RWPE1 (cell line): ENCODE data around the gene DCTN2.

Experiments
- CTCF ChIA-PET: fragments of 350-600 bp; sonication (Branson Sonifier 250); formaldehyde crosslinking; extraction: SDS; loops from one replicate; lab custom pipeline; 2021; lab: Yijun Ruan, JAX
- POLR2A ChIA-PET: fragments of 400-600 bp; formaldehyde crosslinking; extraction: SDS; loops from one replicate; lab custom pipeline; 2020; ENCODE audit warnings: antibody characterized with exemption; ENCODE audit not compliant: low non-redundant PET; lab: Yijun Ruan, JAX
- DNase-seq: peaks from one replicate; pipeline ENCODE4 v3.0.0; 2012; ENCODE audit warnings: low spot score
- H3K27ac ChIP-seq: fragments of 450-650 bp; 2 replicates; pipeline ENCODE4 v1.5.1; 2017
- TF ChIP-seq, protein P1 (sequence below): fragments of 450-650 bp; conservative IDR thresholded peaks from 2 replicates; pipeline ENCODE4 v1.5.1; 2017; ENCODE audit warnings: low read depth, mild to moderate bottlenecking

The DCTN2 gene

DNA sequence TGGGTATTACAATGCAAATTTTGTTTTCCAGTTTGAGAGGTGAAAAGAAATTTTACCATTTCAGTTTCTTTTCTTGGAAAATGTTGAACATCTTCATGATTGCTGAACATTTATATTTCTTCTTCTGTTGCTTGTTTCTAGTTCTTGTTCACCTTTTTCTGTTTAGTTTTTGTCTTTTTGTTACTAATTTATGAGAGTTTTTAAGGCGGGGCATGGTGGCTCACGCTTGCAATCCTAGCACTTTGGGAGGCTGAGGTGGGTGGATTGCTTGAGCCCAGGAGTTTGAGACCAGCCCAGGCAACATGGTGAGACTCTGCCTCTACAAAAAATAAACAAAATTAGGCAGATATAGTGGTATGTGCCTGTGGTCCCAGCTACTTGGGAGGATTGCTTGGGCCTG lies 13.5 kb upstream of the DCTN2 start:
- TF ChIP-seq, protein P1, sequence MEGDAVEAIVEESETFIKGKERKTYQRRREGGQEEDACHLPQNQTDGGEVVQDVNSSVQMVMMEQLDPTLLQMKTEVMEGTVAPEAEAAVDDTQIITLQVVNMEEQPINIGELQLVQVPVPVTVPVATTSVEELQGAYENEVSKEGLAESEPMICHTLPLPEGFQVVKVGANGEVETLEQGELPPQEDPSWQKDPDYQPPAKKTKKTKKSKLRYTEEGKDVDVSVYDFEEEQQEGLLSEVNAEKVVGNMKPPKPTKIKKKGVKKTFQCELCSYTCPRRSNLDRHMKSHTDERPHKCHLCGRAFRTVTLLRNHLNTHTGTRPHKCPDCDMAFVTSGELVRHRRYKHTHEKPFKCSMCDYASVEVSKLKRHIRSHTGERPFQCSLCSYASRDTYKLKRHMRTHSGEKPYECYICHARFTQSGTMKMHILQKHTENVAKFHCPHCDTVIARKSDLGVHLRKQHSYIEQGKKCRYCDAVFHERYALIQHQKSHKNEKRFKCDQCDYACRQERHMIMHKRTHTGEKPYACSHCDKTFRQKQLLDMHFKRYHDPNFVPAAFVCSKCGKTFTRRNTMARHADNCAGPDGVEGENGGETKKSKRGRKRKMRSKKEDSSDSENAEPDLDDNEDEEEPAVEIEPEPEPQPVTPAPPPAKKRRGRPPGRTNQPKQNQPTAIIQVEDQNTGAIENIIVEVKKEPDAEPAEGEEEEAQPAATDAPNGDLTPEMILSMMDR, result no peak
- no peak for DNase-seq
- H3K27ac ChIP-seq, result no peak overlapping the region
- ChIA-PET POLR2A (no interaction called here), CTCF (no interaction called here)

DNA sequence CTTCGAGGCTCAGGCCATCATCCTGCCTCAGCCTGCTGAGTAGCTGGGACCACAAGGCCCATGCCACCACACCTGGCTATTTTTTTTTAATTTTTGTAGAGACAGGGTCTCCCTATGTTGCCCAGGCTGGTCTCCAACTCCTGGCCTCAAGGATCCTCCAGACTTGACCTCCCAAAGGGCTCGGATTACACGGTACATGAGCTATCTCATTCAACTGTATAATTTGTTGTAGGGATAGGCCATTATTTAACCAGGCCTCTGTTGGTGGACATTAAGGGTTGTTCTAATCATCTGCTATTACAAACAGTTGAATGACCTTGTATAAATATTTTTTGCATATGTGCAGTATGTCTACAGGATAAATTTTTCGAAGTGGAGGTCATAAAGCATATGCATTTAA lies 11.9 kb upstream of the DCTN2 start:
- DNase-seq, result no peak
- no peak overlapping the region for H3K27ac ChIP-seq
- POLR2A ChIA-PET, result no interaction called here
- CTCF ChIA-PET, result no interaction called here
- TF ChIP-seq, protein P1, result no peak

DNA sequence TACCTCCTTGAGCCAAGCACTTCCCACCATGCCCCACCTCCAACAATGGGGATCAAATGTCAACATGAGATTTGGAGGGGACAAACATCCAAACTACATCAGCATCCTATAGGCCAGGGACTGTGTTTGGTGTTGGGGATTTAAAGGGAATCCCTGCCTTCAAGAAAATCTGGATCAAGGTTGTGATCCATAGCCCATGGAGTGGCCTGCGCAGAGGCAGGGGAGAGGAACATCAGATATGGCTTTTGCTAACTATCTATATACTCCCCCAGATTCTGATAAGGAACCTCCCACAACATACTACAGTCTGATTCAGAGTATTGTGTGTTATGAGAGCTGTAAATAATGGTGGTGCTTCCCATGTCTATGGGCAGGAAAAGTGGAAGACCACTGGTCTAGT lies 7.9 kb upstream of the DCTN2 start:
- no peak for DNase-seq
- H3K27ac ChIP-seq, result no peak overlapping the region
- TF ChIP-seq, protein P1, result no peak
- POLR2A ChIA-PET, result no interaction called here
- CTCF ChIA-PET, result no interaction called here

DNA sequence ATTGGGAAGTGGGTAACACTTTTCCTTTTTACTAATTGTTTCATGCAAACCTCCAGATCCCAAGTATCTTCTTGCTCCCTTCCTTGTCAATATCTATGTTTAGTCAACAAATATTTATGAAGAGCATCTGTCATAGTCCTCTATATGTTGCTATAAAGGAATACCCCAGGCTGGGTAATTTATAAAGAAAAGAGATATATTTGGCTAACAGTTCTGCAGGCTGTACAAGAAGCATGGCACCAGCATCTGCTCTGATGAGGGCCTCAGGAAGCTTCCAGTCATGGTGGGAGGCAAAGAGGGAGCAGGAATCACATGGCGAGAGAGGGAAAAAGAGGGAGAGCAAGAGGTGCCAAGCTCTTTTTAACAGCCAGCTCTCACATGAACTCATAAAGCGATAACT lies 7.5 kb upstream of the DCTN2 start:
- no peak for DNase-seq
- ChIA-PET POLR2A (no interaction called here), CTCF (interaction anchor here (0.6 kb wide), 1 partner anchor 12 kb away, joined by 8 read pairs; no protein-coding TSS in a partner anchor)
- TF ChIP-seq, protein P1, result no peak
- H3K27ac ChIP-seq, result no peak overlapping the region

DNA sequence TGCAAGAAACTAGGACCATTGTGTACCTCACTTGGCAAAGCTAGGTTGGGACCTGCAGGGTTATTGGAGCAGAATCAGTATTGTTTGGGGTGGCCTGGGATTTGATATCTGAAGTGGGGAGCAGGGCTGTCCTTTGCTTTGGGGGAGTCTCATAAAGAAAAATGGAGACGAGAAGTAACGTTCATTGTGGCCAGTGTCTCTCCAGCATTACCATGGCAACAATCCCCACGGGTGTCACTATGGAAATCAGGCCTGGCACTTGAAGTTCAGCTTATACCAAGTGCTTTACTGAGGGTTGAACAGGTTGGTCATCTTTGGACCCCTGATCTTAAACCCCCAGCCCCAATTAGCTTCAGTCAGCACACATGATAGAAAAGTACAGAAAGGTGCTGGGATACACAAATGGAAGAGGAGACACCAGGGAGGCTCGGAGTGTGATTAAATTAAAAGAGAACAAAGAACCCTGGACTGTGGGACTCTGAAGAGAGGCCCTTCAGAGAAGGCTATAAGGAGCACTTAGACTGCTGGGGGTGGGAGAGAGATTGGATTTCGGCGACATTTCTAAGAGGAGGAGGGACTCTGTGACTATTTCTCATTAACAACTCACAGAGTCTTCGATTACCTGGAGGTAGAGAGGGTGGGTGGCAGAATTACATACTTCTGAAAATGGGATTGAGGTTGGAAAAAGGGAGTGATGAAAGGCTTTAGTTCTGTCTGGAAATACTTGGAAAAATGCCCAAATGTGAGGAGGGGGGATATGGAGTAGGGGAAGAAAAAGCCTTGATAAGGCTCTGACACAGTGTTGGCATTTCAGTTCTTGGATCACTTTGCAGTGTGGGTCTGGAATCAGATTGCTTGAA lies 6.6 kb upstream of the DCTN2 start:
- TF ChIP-seq, protein P1, result no peak
- no peak overlapping the region for H3K27ac ChIP-seq
- no peak for DNase-seq
- ChIA-PET CTCF (interaction anchor here (0.6 to 0.8 kb wide), 2 partner anchors 11 to 30 kb away, joined by 3 to 8 read pairs; no protein-coding TSS in a partner anchor), POLR2A (no interaction called here)

DNA sequence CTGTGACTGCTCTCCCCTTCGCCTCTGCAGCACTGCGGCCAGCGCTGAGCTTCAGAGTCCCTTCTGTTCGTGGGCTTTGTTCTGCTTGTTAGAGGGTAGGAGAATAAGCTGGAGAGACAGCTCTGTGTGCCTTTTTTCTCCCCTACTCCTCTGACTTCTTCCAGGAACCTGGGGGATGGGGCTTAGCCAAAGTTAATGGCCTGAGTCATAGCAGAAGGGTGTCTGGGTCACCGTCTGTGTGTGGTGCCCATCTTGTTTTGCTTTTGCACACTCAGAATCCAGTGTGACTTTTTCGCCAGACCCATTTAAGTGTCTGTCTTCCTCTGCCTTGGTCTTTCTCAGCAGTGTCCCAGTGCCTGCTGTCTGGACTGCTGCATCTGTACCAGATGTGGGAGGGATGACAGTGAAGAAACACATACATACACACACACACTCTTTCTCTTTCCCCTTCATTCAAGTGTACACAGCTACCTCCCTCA lies 5.9 kb upstream of the DCTN2 start:
- TF ChIP-seq, protein P1, result no peak
- ChIA-PET CTCF (interaction anchor here (0.7 to 0.8 kb wide), 2 partner anchors 15 to 31 kb away, joined by 3 to 6 read pairs; no protein-coding TSS in a partner anchor), POLR2A (no interaction called here)
- DNase-seq, result no peak
- no peak overlapping the region for H3K27ac ChIP-seq
